Mesendoderm (in vitro differentiated cells): ENCODE measurements around the gene SPTBN4.
"Not testable (repeated sequence)": the region's sequence is repeated elsewhere in the genome, so short reads cannot be mapped to it uniquely, and the experiment has no call there.

Experiments used
- DNase-seq: peaks from one replicate; pipeline ENCODE4 v3.0.0; 2013
- H2AK5ac ChIP-seq: 2 replicates; pipeline ENCODE4 v1.6.1; 2013; ENCODE audit warnings: low read length, inconsistent platforms
- H2BK120ac ChIP-seq: 2 replicates; pipeline ENCODE4 v1.6.1; 2013; ENCODE audit warnings: low read depth, mild to moderate bottlenecking, low read length, moderate library complexity, mixed read lengths
- H2BK15ac ChIP-seq: replicated peaks from 2 replicates; pipeline ENCODE4 v1.6.1; 2013; ENCODE audit warnings: low read depth, mild to moderate bottlenecking, moderate library complexity
- H2BK5ac ChIP-seq: 2 replicates; pipeline ENCODE4 v1.6.1; 2013; ENCODE audit warnings: low read length, inconsistent platforms
- H3K18ac ChIP-seq: 2 replicates; pipeline ENCODE4 v1.6.1; 2013; ENCODE audit warnings: mild to moderate bottlenecking, low read length, mixed read lengths
- H3K23ac ChIP-seq: one replicate; pipeline ENCODE4 v1.6.1; 2013; ENCODE audit warnings: low read length
- H3K27ac ChIP-seq: 2 replicates; pipeline ENCODE4 v1.5.1; 2013; ENCODE audit warnings: low read depth, mild to moderate bottlenecking, inconsistent platforms, low read length, moderate library complexity
- H3K27me3 ChIP-seq: 2 replicates; pipeline ENCODE4 v1.6.1; 2013; ENCODE audit warnings: low read length, control low read depth, mild to moderate bottlenecking, inconsistent platforms; ENCODE audit not compliant: insufficient read depth, poor library complexity
- H3K36me3 ChIP-seq: 2 replicates; pipeline ENCODE4 v1.6.1; 2013; ENCODE audit warnings: low read length, inconsistent platforms; ENCODE audit not compliant: control insufficient read depth, insufficient read depth
- H3K4ac ChIP-seq: one replicate; pipeline ENCODE4 v1.6.1; 2013; ENCODE audit warnings: low read depth, mild to moderate bottlenecking, low read length, moderate library complexity
- H3K4me1 ChIP-seq: 2 replicates; pipeline ENCODE4 v1.6.1; 2013; ENCODE audit warnings: low read depth, low read length, inconsistent platforms; ENCODE audit not compliant: control insufficient read depth
- H3K4me2 ChIP-seq: 2 replicates; pipeline ENCODE4 v1.6.1; 2013; ENCODE audit warnings: low read length
- H3K4me3 ChIP-seq: 2 replicates; pipeline ENCODE4 v1.5.1; 2013; ENCODE audit warnings: mild to moderate bottlenecking, low read length
- H3K56ac ChIP-seq: one replicate; pipeline ENCODE4 v1.6.1; 2013; ENCODE audit warnings: low read length
- H3K79me1 ChIP-seq: 2 replicates; pipeline ENCODE4 v1.6.1; 2013; ENCODE audit warnings: low read length, inconsistent platforms
- H3K79me2 ChIP-seq: 2 replicates; pipeline ENCODE4 v1.6.1; 2013; ENCODE audit warnings: mild to moderate bottlenecking, low read length; ENCODE audit not compliant: control insufficient read depth, insufficient read depth
- H3K9ac ChIP-seq: 2 replicates; pipeline ENCODE4 v1.6.1; 2013; ENCODE audit warnings: low read length, inconsistent platforms
- H4K5ac ChIP-seq: one replicate; pipeline ENCODE4 v1.6.1; 2013; ENCODE audit warnings: low read length
- H4K8ac ChIP-seq: one replicate; pipeline ENCODE4 v1.6.1; 2013; ENCODE audit warnings: low read depth, mild to moderate bottlenecking, control low read depth, low read length, moderate library complexity
- WGBS: extraction: QIAGEN DNeasy Blood & Tissue Kit; methylation state at CpG from one replicate; pipeline ENCODE4 v1.1.7; 2013; ENCODE audit warnings: low lambda C conversion rate, missing lambda C conversion rate; ENCODE audit not compliant: insufficient coverage; ENCODE audit errors: extremely low coverage; 5-methylcytosine and 5-hydroxymethylcytosine counted together

SPTBN4 gene

GRCh38 chr19:40450664-40451063 lies 16.1 kb upstream of the SPTBN4 start:
- H3K4ac ChIP-seq = no peak overlapping the region
- H4K5ac ChIP-seq = no peak overlapping the region
- H3K4me2 ChIP-seq = no peak overlapping the region
- H3K27ac ChIP-seq = no peak overlapping the region
- H4K8ac ChIP-seq = no peak overlapping the region
- H3K4me3 ChIP-seq = no peak overlapping the region
- no peak overlapping the region for H3K56ac ChIP-seq
- no peaks in the 10 kb centered on the region for H3K27me3 ChIP-seq
- no peak overlapping the region for H2AK5ac ChIP-seq
- DNase-seq = no peak
- H3K9ac ChIP-seq = no peak overlapping the region
- H2BK120ac ChIP-seq = no peak overlapping the region
- WGBS = no CpG with 5 or more reads among the region's 4 CpGs
- no peak overlapping the region for H3K18ac ChIP-seq
- H3K4me1 ChIP-seq = no peaks in the 10 kb centered on the region
- H3K23ac ChIP-seq = no peak overlapping the region
- H2BK15ac ChIP-seq = no peak overlapping the region
- no peaks in the 10 kb centered on the region for H3K79me1 ChIP-seq
- no peaks in the 10 kb centered on the region for H3K79me2 ChIP-seq
- H2BK5ac ChIP-seq = no peak overlapping the region
- H3K36me3 ChIP-seq = no peaks in the 10 kb centered on the region

DNA sequence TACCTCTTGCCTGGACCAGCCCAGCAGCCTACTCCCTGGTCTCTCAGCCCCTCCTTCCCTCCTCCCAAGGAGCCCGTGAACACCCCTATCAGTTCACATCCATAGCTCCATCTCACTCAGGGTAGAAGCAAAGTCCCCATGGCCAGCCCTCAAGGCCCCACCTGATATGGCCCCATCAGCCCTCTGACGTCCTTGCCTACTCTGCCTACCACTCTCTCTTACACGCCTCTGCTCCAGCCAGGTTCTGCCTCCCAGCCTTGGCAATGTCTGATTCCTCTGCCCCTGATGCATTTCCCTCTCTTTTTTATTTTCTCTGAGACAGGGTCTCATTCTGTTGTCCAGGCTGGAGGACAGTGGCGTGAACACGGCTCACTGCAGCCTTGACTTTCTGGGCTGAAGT lies 14.8 kb upstream of the SPTBN4 start:
- Histone ChIP-seq H3K4me1 (no peaks in the 10 kb centered on the region), H3K4me3 (no peak overlapping the region), H3K27me3 (no peaks in the 10 kb centered on the region), H2BK120ac (no peak overlapping the region), H4K5ac (no peak overlapping the region), H3K56ac (no peak overlapping the region), H3K4me2 (no peak overlapping the region), H3K23ac (no peak overlapping the region), H3K27ac (no peak overlapping the region), H2BK15ac (no peak overlapping the region), H3K9ac (no peak overlapping the region), H2AK5ac (no peak overlapping the region), H3K18ac (no peak overlapping the region), H3K79me1 (no peaks in the 10 kb centered on the region), H3K79me2 (no peaks in the 10 kb centered on the region), H2BK5ac (no peak overlapping the region), H3K4ac (no peak overlapping the region), H3K36me3 (no peaks in the 10 kb centered on the region), H4K8ac (no peak overlapping the region)
- WGBS = no CpG with 5 or more reads among the region's 5 CpGs
- no peak for DNase-seq

DNA sequence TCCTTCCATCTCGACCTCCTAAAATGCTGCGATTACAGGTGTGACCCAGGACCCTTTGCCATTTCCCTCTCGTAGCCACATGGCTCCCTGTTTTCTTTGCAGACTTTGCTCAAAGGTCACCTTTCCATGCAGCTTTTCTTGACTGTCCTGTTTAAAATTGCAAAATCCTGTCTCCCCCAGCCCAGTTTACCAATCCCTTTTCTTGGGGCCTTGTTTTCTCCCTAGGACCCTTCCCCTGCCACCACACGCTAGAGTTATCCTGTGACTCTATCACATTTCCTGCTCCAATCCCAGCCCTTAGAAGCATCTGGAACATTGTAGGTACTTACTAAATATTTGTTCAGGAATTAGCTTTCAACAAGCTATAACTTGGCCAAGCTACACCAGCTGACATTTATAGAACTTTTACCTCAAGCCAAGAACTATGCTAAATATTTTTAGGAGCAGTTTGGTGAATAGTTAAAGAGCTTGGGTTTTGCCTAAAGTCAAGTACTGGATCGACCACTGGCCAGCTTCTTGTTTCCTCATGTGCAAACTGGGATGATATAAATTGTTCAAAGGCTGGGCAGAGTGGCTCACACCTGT lies 13.6 kb upstream of the SPTBN4 start:
- no CpG with 5 or more reads among the region's 5 CpGs for WGBS
- Histone ChIP-seq H2BK120ac (no peak overlapping the region), H3K9ac (no peak overlapping the region), H3K4me3 (no peak overlapping the region), H3K56ac (no peak overlapping the region), H3K4me1 (no peaks in the 10 kb centered on the region), H3K79me2 (no peaks in the 10 kb centered on the region), H2BK15ac (no peak overlapping the region), H3K23ac (no peak overlapping the region), H2AK5ac (no peak overlapping the region), H3K4ac (no peak overlapping the region), H3K18ac (no peak overlapping the region), H3K4me2 (no peak overlapping the region), H4K5ac (no peak overlapping the region), H3K79me1 (no peaks in the 10 kb centered on the region), H3K36me3 (no peaks in the 10 kb centered on the region), H3K27ac (no peak overlapping the region), H4K8ac (no peak overlapping the region), H2BK5ac (no peak overlapping the region), H3K27me3 (no peaks in the 10 kb centered on the region)
- DNase-seq = no peak

DNA sequence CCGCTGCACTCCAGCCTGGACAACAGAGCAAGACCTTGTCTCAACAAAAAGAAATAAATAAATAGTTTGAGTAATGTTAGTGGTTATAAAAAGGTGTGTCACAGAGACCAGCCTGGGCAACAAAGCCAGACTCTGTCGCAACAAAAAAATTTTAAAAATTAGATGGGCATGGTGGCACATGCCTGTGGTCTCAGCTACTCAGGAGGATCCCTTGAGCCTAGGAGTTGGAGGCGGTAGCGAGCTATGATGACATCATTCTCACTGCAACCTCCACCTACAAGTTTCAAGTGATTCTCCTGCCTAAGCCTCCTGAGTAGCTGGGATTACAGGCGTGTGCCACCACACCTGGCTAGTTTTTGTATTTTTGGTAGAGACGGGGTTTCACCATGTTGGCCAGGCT lies 12.9 kb upstream of the SPTBN4 start:
- no CpG with 5 or more reads among the region's 6 CpGs for WGBS
- H3K27me3 ChIP-seq, H2AK5ac ChIP-seq, H3K4me3 ChIP-seq, H3K23ac ChIP-seq, DNase-seq, H2BK5ac ChIP-seq, H3K4me1 ChIP-seq, H3K27ac ChIP-seq, H2BK120ac ChIP-seq, H4K8ac ChIP-seq, H3K9ac ChIP-seq, H2BK15ac ChIP-seq, H4K5ac ChIP-seq, H3K4ac ChIP-seq, H3K79me2 ChIP-seq, H3K56ac ChIP-seq, H3K36me3 ChIP-seq, H3K4me2 ChIP-seq, H3K79me1 ChIP-seq, H3K18ac ChIP-seq: not testable (repeated sequence)

- Histone ChIP-seq H2BK5ac (no peak overlapping the region), H3K4me1 (no peaks in the 10 kb centered on the region), H3K36me3 (no peaks in the 10 kb centered on the region), H3K9ac (no peak overlapping the region), H3K4me3 (no peak overlapping the region), H3K27me3 (no peaks in the 10 kb centered on the region), H3K79me2 (no peaks in the 10 kb centered on the region), H2AK5ac (no peak overlapping the region), H3K18ac (no peak overlapping the region), H3K4ac (no peak overlapping the region), H3K27ac (no peak overlapping the region), H3K4me2 (no peak overlapping the region), H2BK120ac (no peak overlapping the region), H3K56ac (no peak overlapping the region), H4K5ac (no peak overlapping the region), H2BK15ac (no peak overlapping the region), H3K79me1 (no peaks in the 10 kb centered on the region), H3K23ac (no peak overlapping the region), H4K8ac (no peak overlapping the region)
- no peak for DNase-seq
- WGBS = no CpG with 5 or more reads among the region's 5 CpGs
Observed at GRCh38 chr19:40457048-40457447, 9.8 kb upstream of the SPTBN4 start.

- no peaks in the 10 kb centered on the region for H3K27me3 ChIP-seq
Observed at GRCh38 chr19:40457953-40458596, 8.7 kb upstream of the SPTBN4 start.

More at GRCh38 chr19:40457953-40458596, 8.7 kb upstream of the SPTBN4 start:
- WGBS = no CpG with 5 or more reads among the region's 27 CpGs
- Histone ChIP-seq H2BK15ac (no peak overlapping the region), H3K4me3 (no peak overlapping the region), H3K4ac (no peak overlapping the region), H4K5ac (no peak overlapping the region), H2BK5ac (no peak overlapping the region), H3K4me2 (no peak overlapping the region), H3K27ac (no peak overlapping the region), H2BK120ac (no peak overlapping the region), H3K23ac (no peak overlapping the region), H4K8ac (no peak overlapping the region), H3K56ac (no peak overlapping the region), H3K4me1 (no peaks in the 10 kb centered on the region), H3K79me2 (no peaks in the 10 kb centered on the region), H2AK5ac (no peak overlapping the region), H3K18ac (no peak overlapping the region), H3K36me3 (no peaks in the 10 kb centered on the region), H3K79me1 (no peaks in the 10 kb centered on the region), H3K9ac (no peak overlapping the region)
- DNase-seq = no peak
